ENCODE results near the gene RAVER1.
A peak's percentile ranks its signal among the peaks of the same experiment; 100 is the strongest.

RAVER1 gene

GRCh38 chr19:10270616-10271394 is 62.5 kb downstream of the RAVER1 start, which contains the start of gene ICAM1:
ICAM1 (plus strand) TSS chr19:10271120; CDS start chr19:10271160, 40 bp downstream.
- DNase-seq (ENCODE audit: low read depth in 2 of 2): peak; percentile 56 to 64

DNA sequence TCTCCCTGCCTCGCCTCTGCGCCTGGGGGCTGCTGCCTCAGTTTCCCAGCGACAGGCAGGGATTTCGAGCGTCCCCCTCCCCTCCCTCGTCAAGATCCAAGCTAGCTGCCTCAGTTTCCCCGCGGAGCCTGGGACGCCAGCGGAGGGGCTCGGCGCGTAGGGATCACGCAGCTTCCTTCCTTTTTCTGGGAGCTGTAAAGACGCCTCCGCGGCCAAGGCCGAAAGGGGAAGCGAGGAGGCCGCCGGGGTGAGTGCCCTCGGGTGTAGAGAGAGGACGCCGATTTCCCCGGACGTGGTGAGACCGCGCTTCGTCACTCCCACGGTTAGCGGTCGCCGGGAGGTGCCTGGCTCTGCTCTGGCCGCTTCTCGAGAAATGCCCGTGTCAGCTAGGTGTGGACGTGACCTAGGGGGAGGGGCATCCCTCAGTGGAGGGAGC is 63.1 kb downstream of the RAVER1 start:
- DNase-seq (ENCODE audit: low read depth in 2 of 2): peak; percentile 45 to 50

DNA sequence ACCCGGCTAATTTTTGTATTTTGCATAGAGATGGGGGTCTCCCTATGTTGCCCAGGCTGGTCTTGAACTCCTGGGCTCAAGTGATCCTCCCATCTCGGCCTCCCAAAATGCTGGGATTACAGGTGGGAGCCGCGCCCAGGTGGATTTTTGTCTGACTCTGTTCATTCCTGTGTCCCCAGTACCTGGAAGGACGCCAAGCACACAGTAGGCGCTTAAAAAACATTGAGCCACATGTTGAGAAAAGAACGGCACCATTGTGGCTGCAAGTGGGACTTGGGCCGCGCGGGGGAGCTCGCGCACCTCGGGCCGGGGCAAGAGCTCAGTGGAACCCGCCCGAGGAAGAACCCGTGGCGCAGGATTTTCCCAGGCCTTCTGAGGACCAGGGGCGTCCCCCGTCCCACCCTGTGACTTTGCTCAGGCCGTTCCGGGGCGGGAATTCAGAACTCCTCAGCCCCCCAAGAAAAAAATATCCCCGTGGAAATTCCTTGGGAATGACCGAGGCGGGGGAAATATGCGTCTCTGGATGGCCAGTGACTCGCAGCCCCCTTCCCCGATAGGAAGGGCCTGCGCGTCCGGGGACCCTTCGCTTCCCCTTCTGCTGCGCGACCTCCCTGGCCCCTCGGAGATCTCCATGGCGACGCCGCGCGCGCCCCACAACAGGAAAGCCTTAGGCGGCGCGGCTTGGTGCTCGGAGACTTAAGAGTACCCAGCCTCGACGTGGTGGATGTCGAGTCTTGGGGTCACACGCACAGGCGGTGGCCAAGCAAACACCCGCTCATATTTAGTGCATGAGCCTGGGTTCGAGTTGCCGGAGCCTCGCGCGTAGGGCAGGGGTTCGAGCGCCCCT is 63.8 kb downstream of the RAVER1 start:
- peak; percentile 85 to 87 for DNase-seq (ENCODE audit: low read depth in 2 of 2)

DNA sequence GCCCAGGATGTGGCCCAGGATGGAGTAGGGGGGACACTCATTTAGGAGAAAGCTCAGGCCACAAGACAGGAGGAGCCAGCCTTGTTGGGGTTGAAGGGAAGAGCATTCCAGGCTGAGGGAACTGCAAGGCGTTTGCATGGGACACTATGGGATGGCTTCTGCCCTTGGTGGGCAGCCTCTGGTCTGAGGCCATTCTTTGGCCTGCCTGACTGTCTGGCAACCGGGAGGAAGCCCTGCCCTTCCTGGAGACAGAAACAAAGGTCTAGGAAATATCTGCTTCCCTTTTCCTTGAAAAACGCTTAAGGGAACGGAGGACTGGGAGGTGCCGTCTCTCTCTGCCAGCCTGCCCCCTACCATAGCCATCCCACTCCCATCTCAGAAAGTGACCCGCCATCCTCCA is 65.3 kb downstream of the RAVER1 start:
- DNase-seq (ENCODE audit: low read depth in 2 of 2): no peak

DNA sequence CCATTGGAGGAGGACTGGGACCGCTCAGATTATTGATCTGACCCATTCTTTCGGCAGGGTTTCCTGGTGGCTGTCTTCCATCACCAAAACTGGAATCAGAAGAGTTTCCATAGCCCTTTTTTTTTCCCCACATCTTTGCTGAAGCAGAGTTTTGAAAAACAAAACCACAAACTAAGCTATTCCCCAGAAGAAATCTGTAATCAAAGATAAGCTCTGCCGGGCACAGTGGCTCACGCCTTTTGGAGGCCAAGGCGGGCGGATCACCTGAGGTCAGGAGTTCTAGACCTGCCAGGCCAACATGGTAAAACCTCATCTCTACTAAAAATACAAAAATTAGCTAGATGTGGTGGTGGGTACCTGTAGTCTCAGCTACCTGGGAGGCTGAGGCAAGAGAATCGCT is 66.6 kb downstream of the RAVER1 start:
- no peak for DNase-seq (ENCODE audit: low read depth in 2 of 2)

Data from stimulated activated CD4-positive, alpha-beta T cell treated with anti-CD3 and anti-CD28 coated beads, Interleukin-1b, Interleukin-23, amount 100 ng/mL, for 4 hours (primary cell).